Measurements from ENCODE around the gene RASA2. TPM values are rescaled to one million over a fixed set of nuclear protein-coding genes. Genes with fewer than 3 reads are reported as not detected.

RASA2 gene
- total and polyA plus RNA-seq, 10 donors, result 9.4 to 90.6 (median 45.3) TPM

- no peaks in the 10 kb centered on the region for H3K36me3 ChIP-seq
- intact Hi-C loops (cut with DNase I; ENCODE audit: low total_unique reads), result loop anchor here (5.0 kb wide), 1 partner anchor 149 kb away; no protein-coding TSS in a partner anchor
- no peak for DNase-seq
- TF ChIP-seq CTCF (IDR thresholded peaks at IDR 0.05 in 8 of 11, conservative IDR thresholded peaks at IDR 0.05 in 3 of 11) (no peak), POLR2AphosphoS5 (IDR thresholded peaks at IDR 0.05) (peak in 1 of 3 donors; percentile 30)
- no peak overlapping the region for H3K27ac ChIP-seq
- H3K4me1 ChIP-seq, result peaks cover 5 to 38% (median 12%) of the 10 kb centered on the region in 6 donors
- H3K9me3 ChIP-seq, result no peaks in the 10 kb centered on the region
- 86 to 93% (median 88%) methylated on average over 11 of the region's 11 CpGs for WGBS, 5 donors
- no peak overlapping the region for H3K4me3 ChIP-seq
- H3K27me3 ChIP-seq (replicated peaks in 1 of 7), result no peaks in the 10 kb centered on the region
Measured at GRCh38 chr3:141456301-141456625, 30.6 kb upstream of the RASA2 start.

GRCh38 chr3:141457624-141458236, 29.1 kb upstream of the RASA2 start:
- TF ChIP-seq POLR2AphosphoS5 (IDR thresholded peaks at IDR 0.05) (no peak), POLR2A (IDR thresholded peaks at IDR 0.05) (no peak), CTCF (IDR thresholded peaks at IDR 0.05 in 8 of 11, conservative IDR thresholded peaks at IDR 0.05 in 3 of 11) (no peak)
- intact Hi-C loops (cut with DNase I; ENCODE audit: low total_unique reads), result loop anchor here (5.0 kb wide), 1 partner anchor 150 kb away; no protein-coding TSS in a partner anchor
- H3K36me3 ChIP-seq, result no peaks in the 10 kb centered on the region
- H3K9me3 ChIP-seq, result no peaks in the 10 kb centered on the region
- H3K27me3 ChIP-seq (replicated peaks in 1 of 7), result no peaks in the 10 kb centered on the region
- H3K4me1 ChIP-seq, result peaks cover 0 to 26% (median 8%) of the 10 kb centered on the region in 6 donors
- no peak overlapping the region for H3K27ac ChIP-seq
- 80 to 88% (median 87%) methylated on average over 3 of the region's 3 CpGs for WGBS, 5 donors
- DNase-seq, result no peak
- H3K4me3 ChIP-seq, result no peak overlapping the region

GRCh38 chr3:141459008-141459407, 27.8 kb upstream of the RASA2 start:
- no peak overlapping the region for H3K27ac ChIP-seq
- no peak for TF ChIP-seq POLR2AphosphoS5 (IDR thresholded peaks at IDR 0.05)
- no peak for TF ChIP-seq CTCF (IDR thresholded peaks at IDR 0.05 in 8 of 11, conservative IDR thresholded peaks at IDR 0.05 in 3 of 11)
- no peak for TF ChIP-seq POLR2A (IDR thresholded peaks at IDR 0.05)
- no peaks in the 10 kb centered on the region for H3K27me3 ChIP-seq (replicated peaks in 1 of 7)
- H3K4me3 ChIP-seq, result no peak overlapping the region
- no peaks in the 10 kb centered on the region for H3K36me3 ChIP-seq
- intact Hi-C loops (cut with DNase I; ENCODE audit: low total_unique reads), result loop anchor here (5.0 kb wide), 1 partner anchor 152 kb away; no protein-coding TSS in a partner anchor
- 76 to 87% (median 81%) methylated on average over 7 of the region's 7 CpGs for WGBS, 5 donors
- DNase-seq, result no peak
- peaks cover 0 to 23% (median 8%) of the 10 kb centered on the region in 6 donors for H3K4me1 ChIP-seq
- H3K9me3 ChIP-seq, result peaks cover 0 to 7% (median 5%) of the 10 kb centered on the region in 8 donors

GRCh38 chr3:141460097-141460704, 26.6 kb upstream of the RASA2 start:
- Histone ChIP-seq H3K27ac (no peak overlapping the region), H3K4me3 (no peak overlapping the region), H3K9me3 (peaks cover 0 to 18% (median 14%) of the 10 kb centered on the region in 8 donors), H3K27me3 (replicated peaks in 1 of 7) (no peaks in the 10 kb centered on the region), H3K4me1 (peaks cover 0 to 13% (median 1%) of the 10 kb centered on the region in 6 donors), H3K36me3 (no peaks in the 10 kb centered on the region)
- 25 to 33% (median 29%) methylated on average over 10 of the region's 10 CpGs for WGBS, 5 donors
- intact Hi-C loops (cut with DNase I; ENCODE audit: low total_unique reads), result loop anchor here (1.0 kb wide), 1 partner anchor 101 kb away; no protein-coding TSS in a partner anchor
- peak; percentile 94 for DNase-seq
- TF ChIP-seq POLR2AphosphoS5 (IDR thresholded peaks at IDR 0.05) (peak in 2 of 3 donors; percentile 61 to 73), POLR2A (IDR thresholded peaks at IDR 0.05) (no peak), CTCF (IDR thresholded peaks at IDR 0.05 in 8 of 11, conservative IDR thresholded peaks at IDR 0.05 in 3 of 11) (peak; percentile 79 to 91 (median 87))
